Activated T-helper 1 cell treated with anti-CD3 and anti-CD28 coated beads, Interleukin-12 subunit alpha, Interleukin-12 subunit beta, Interleukin-2, Interleukin-4 antibody, amounts not matched to agents 30 ng/mL and 10 ng/mL and 1 ng/mL, durations not matched to agents 14 hours and 24 hours and 36 hours (primary cell): Measurements from ENCODE around the gene FAM118A. TPM values are rescaled to one million over a fixed set of nuclear protein-coding genes. Genes with fewer than 3 reads are reported as not detected.
"Not testable (repeated sequence)": the region's sequence is repeated elsewhere in the genome, so short reads cannot be mapped to it uniquely, and the experiment has no call there.

ENCODE experiments used
- DNase-seq: peaks from one replicate; pipeline ENCODE4 v3.0.0; 2021; ENCODE audit warnings: low spot score
- H3K27ac Mint-ChIP-seq: one replicate; pipeline ENCODE4 v1.8.0; 2021; ENCODE audit warnings: mild to moderate bottlenecking, mixed read lengths
- H3K27me3 Mint-ChIP-seq: one replicate; pipeline ENCODE4 v1.8.0; 2022; ENCODE audit warnings: mild to moderate bottlenecking, moderate library complexity, mixed read lengths; ENCODE audit not compliant: insufficient read depth
- H3K36me3 Mint-ChIP-seq: one replicate; pipeline ENCODE4 v1.8.0; 2021; ENCODE audit warnings: low read depth, mixed read lengths
- H3K4me1 Mint-ChIP-seq: one replicate; pipeline ENCODE4 v1.8.0; 2021; ENCODE audit warnings: low read depth, mixed read lengths
- H3K4me3 Mint-ChIP-seq: one replicate; pipeline ENCODE4 v1.8.0; 2021; ENCODE audit warnings: mild to moderate bottlenecking, moderate library complexity, mixed read lengths
- H3K9me3 Mint-ChIP-seq: one replicate; pipeline ENCODE4 v1.8.0; 2021; ENCODE audit warnings: mixed read lengths
- intact Hi-C: fragments of 100-400 bp; cut with micrococcal nuclease; formaldehyde crosslinking; loops from one replicate; pipeline ENCODE4 v1.15.1; 2024
- total RNA-seq: library from RNA; stranded (reverse); gene quantifications from 2 replicates; pipeline ENCODE4 v1.2.3, GENCODE V29; 2022

The FAM118A gene
- total RNA-seq, 1 donor from 2014 or later, result 30.7 TPM

DNA sequence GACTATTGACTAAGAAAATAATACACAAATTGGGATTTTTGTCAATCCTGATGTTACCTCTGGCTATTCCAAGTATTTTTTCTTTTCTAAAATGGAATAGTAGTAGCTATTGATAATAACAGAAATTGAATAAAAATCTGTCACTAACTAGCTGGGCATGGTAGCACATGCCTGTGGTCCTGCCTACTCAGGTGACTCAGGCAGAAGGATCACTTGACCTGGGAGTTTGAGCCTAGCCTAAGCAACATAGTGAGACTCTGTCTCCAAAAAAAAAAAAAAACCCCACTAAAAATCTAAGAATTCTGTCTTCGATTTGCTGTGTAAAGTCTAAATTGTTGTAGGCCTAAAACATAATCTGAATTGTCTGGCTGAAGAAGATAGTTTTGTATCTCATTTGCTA, 42.2 kb downstream of the FAM118A start:
- Mint-ChIP-seq H3K36me3 (peaks cover 7% of the 10 kb centered on the region), H3K4me3 (no peak overlapping the region), H3K4me1 (no peaks in the 10 kb centered on the region), H3K27me3 (no peaks in the 10 kb centered on the region), H3K27ac (no peak overlapping the region), H3K9me3 (no peaks in the 10 kb centered on the region)
- intact Hi-C loops, result no loop called here
- DNase-seq, result no peak

DNA sequence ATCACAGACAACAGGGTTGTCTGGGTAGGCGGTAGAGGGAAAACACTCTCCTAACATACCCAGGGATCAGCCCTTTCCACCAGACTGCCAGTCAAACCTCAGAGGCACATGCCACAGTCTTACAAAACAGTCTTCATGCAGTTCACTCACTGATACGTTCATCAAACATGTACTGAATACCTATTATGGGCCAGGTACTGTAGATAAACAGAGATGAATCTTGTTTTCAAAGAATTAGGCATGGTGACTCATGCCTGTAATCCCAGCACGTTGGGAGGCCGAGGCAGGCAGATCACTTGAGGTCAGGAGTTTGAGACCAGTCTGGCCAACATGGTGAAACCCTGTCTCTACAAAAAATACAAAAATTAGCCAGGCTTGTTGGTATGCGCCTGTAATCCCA, 43.0 kb downstream of the FAM118A start:
- H3K4me3 Mint-ChIP-seq, H3K9me3 Mint-ChIP-seq, DNase-seq, H3K4me1 Mint-ChIP-seq, H3K27ac Mint-ChIP-seq, H3K36me3 Mint-ChIP-seq, H3K27me3 Mint-ChIP-seq, intact Hi-C loops: not testable (repeated sequence)

DNA sequence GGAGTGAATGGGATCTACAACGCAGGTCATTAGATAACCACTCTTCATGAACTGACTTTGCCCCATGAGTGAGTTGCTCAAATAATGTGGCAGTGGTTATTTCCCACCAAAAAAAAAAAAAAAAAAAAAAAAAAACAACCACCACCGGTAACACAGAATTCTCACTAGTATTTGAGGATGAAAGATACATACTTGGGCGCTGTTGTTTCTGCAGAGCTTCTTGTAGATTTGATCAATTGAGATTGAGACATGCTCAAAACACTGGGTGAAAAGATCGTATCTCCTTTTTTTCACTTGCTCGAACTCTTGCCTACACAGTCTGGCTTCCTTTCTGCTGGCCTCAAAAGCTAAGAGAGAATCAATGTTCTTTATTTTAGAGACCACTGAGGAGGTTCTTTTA, 44.1 kb downstream of the FAM118A start:
- Mint-ChIP-seq H3K4me3 (no peak overlapping the region), H3K27ac (no peak overlapping the region), H3K27me3 (no peaks in the 10 kb centered on the region), H3K36me3 (peaks cover 7% of the 10 kb centered on the region), H3K4me1 (no peaks in the 10 kb centered on the region), H3K9me3 (no peaks in the 10 kb centered on the region)
- DNase-seq, result no peak
- intact Hi-C loops, result no loop called here

DNA sequence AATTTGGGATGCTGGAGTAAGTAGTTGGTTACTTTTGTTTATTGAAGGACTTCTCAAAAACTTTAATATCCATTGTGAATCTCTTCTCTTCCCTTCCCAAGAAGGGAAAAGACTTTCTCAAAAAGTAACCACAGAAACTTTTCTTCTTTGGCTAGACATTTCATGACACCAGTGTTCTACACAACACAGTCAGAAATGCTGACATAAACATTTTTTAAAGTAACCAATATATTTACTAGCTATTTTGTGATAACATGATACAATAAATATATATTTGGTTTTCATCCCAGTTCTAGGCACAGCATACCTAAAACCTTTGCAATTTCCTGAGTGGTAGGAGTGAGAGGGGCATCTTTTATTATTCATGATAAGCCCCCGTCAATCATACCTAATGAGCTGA, 47.8 kb downstream of the FAM118A start:
- H3K9me3 Mint-ChIP-seq, result no peaks in the 10 kb centered on the region
- H3K27me3 Mint-ChIP-seq, result peaks cover 1% of the 10 kb centered on the region
- no peak overlapping the region for H3K4me3 Mint-ChIP-seq
- no peak for DNase-seq
- intact Hi-C loops, result no loop called here
- H3K36me3 Mint-ChIP-seq, result peaks cover 3% of the 10 kb centered on the region
- no peaks in the 10 kb centered on the region for H3K4me1 Mint-ChIP-seq
- H3K27ac Mint-ChIP-seq, result no peak overlapping the region

DNA sequence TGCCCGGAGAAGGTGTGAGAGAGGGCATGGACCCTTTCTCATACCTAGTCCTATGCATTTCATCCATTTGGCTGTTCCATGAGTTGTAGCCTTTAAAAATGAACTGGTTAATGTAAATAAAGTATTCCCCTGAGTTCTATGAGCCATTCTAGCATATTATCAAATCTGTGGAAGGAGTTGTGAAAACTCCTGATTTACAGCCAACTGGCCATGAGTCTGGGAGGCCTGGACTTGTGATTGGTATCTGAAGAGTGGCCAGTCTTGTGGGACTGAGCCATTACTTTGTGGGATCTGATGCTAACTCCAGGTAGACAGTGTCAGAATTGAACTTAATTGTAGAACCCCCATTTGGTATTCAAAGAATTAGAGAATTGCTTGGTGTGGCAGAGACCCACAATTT, 48.4 kb downstream of the FAM118A start:
- intact Hi-C loops, result no loop called here
- Mint-ChIP-seq H3K27ac (no peak overlapping the region), H3K4me1 (no peaks in the 10 kb centered on the region), H3K9me3 (no peaks in the 10 kb centered on the region), H3K4me3 (no peak overlapping the region), H3K36me3 (peaks cover 3% of the 10 kb centered on the region), H3K27me3 (peaks cover 3% of the 10 kb centered on the region)
- DNase-seq, result no peak

DNA sequence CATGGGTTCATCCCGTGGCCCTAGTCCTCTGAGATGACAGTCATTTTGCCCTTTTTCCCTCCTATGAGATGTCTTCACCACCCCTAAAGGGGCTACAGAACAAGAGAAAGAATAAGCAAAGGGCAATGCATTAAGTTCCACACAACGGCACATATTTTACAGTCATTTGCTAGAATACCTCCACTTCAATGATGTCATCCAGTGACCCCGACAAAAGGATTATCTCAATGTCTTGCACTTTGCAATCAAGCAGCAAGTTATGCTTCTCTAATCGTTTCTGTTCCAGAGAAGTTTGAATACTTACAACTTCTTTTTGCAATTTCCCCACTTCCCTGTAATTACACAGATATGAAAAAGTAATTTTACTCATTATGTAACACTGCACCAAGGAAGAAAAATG, 49.9 kb downstream of the FAM118A start:
- no peaks in the 10 kb centered on the region for H3K4me1 Mint-ChIP-seq
- H3K27ac Mint-ChIP-seq, result no peak overlapping the region
- H3K4me3 Mint-ChIP-seq, result no peak overlapping the region
- DNase-seq, result no peak
- intact Hi-C loops, result no loop called here
- peaks cover 7% of the 10 kb centered on the region for H3K27me3 Mint-ChIP-seq
- peaks cover 3% of the 10 kb centered on the region for H3K36me3 Mint-ChIP-seq
- no peaks in the 10 kb centered on the region for H3K9me3 Mint-ChIP-seq

DNA sequence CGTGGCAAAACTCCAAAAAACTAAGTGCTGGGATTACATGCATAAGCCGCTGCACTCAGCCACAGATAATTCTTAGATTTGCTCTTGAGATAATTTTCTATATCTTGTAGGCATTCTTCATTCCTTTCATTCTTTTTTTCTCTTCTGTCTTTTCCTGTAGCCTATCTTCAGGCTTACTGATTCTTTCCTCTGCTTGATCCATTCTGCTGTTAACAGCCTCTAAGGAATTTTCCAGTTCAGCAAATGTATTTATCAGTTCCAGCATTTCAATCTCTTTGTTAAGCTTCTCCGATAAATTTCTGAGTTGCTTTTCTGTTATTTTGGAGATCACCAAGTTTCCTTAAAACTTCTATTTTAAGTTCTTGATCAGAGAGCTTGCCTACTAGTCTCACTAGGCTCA, 57.0 kb downstream of the FAM118A start:
- intact Hi-C loops, result no loop called here
- DNase-seq, result no peak
- no peaks in the 10 kb centered on the region for H3K36me3 Mint-ChIP-seq
- H3K4me1 Mint-ChIP-seq, result no peaks in the 10 kb centered on the region
- no peak overlapping the region for H3K27ac Mint-ChIP-seq
- H3K9me3 Mint-ChIP-seq, result peaks cover 7% of the 10 kb centered on the region
- no peak overlapping the region for H3K4me3 Mint-ChIP-seq
- peaks cover 12% of the 10 kb centered on the region for H3K27me3 Mint-ChIP-seq

DNA sequence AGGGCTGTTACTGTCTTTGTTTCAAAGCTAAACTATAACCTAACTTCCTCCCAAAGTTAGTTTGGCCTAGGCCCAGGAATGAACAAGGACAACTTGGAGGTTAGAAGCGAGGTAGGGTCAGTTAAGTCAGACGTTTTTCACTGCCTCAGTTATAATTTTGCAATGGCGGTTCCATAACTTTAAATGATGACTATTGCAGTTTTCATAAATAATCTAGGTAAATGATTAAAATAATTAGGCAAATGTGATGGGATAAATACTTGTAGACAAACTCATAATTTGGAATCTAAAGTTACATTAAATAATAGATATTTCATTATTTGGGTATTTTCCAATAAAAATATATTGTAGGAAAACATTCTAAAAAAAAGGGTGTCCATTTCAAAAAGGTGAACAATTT, 63.9 kb downstream of the FAM118A start:
- peaks cover 16% of the 10 kb centered on the region for H3K27me3 Mint-ChIP-seq
- H3K36me3 Mint-ChIP-seq, H3K9me3 Mint-ChIP-seq, intact Hi-C loops, H3K4me3 Mint-ChIP-seq, DNase-seq, H3K4me1 Mint-ChIP-seq, H3K27ac Mint-ChIP-seq: not testable (repeated sequence)

DNA sequence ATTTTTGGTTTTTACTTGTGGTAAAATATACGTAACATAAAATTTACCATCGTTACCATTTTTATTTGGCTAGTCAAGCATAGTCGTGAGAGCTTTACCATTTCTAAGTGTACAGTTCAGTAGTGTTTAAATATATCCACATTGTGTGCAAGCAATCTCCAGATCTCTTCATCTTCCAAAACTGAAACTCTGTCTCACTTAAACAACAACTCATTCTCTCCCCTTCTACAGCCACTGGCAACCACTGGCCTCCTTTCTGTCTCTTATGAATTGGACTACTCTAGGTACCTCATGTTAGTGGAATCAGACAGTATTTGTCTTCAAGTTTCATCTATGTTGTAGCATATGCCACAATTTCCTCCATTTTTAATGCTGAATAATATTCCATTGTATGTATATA, 66.3 kb downstream of the FAM118A start:
- Mint-ChIP-seq H3K4me1 (no peaks in the 10 kb centered on the region), H3K27ac (no peak overlapping the region), H3K9me3 (no peaks in the 10 kb centered on the region), H3K4me3 (no peak overlapping the region), H3K36me3 (no peaks in the 10 kb centered on the region), H3K27me3 (peaks cover 21% of the 10 kb centered on the region)
- no peak for DNase-seq
- intact Hi-C loops, result no loop called here

DNA sequence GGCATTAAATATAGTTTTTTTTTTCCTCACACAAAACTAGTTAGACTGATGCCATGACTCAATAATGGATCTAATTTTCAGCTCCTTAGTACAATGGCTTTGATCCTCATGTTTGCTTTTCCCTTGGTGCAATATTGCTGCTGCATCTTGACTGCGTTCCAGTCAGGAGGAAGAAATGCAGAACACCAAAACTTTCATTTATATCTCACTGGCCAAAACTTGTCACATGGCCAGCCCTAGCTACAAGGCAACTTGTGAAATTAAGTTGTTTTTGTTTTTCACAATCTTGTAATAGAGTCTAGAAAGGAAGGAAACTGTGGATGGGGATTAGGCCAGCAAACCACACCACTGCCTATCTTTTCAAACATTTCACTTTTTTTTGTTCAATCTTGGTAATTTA, 67.0 kb downstream of the FAM118A start:
- H3K9me3 Mint-ChIP-seq, result no peaks in the 10 kb centered on the region
- no peak overlapping the region for H3K27ac Mint-ChIP-seq
- H3K36me3 Mint-ChIP-seq, result no peaks in the 10 kb centered on the region
- peaks cover 21% of the 10 kb centered on the region for H3K27me3 Mint-ChIP-seq
- intact Hi-C loops, result no loop called here
- no peak for DNase-seq
- H3K4me1 Mint-ChIP-seq, result no peaks in the 10 kb centered on the region
- H3K4me3 Mint-ChIP-seq, result no peak overlapping the region

DNA sequence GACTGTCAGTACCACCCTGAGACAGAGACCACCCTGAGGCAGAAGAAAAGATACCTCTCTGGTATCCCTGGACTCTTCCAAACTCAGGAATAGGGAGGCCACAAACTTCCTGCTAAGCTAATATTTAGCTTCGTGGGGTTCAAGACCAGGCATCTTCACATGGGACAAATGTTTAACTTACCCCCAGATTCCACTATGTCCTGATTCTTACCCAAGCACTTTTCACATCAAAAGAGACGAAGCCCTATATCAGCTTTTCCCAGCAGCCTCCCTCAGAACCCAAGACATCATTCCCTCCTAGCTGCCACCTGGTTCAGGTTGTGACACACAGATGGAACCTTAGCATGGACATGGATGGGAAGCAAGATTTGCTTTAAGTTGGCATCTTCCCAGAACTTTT, 71.6 kb downstream of the FAM118A start:
- no peaks in the 10 kb centered on the region for H3K9me3 Mint-ChIP-seq
- no peaks in the 10 kb centered on the region for H3K36me3 Mint-ChIP-seq
- no peak overlapping the region for H3K27ac Mint-ChIP-seq
- intact Hi-C loops, result no loop called here
- H3K27me3 Mint-ChIP-seq, result peaks cover 24% of the 10 kb centered on the region
- H3K4me1 Mint-ChIP-seq, result no peaks in the 10 kb centered on the region
- DNase-seq, result no peak
- H3K4me3 Mint-ChIP-seq, result no peak overlapping the region

DNA sequence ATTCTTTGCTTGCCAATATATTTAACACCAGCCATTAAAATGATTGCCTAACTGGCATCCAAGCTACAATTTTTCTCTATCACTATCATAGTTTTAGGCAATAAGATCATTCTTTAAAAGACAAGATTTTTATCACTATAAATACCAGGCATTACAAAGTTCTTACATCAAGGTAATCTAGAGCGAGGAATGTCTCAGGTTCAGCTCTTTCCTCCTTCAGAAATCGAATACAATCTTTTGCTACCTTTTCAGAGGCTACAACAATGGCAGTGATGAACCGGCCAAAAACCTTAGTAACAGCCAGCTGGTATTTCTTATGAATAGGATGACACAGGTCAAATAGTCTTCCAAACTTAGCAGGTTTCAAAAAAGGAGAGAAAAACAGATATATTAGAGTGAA, 79.8 kb downstream of the FAM118A start:
- intact Hi-C loops, result no loop called here
- no peaks in the 10 kb centered on the region for H3K36me3 Mint-ChIP-seq

More for the DNA sequence above, 79.8 kb downstream of the FAM118A start:
- no peak overlapping the region for H3K27ac Mint-ChIP-seq
- no peaks in the 10 kb centered on the region for H3K9me3 Mint-ChIP-seq
- no peaks in the 10 kb centered on the region for H3K4me1 Mint-ChIP-seq
- H3K27me3 Mint-ChIP-seq, result peaks cover 17% of the 10 kb centered on the region
- no peak overlapping the region for H3K4me3 Mint-ChIP-seq
- DNase-seq, result no peak
